Measurements from ENCODE around the gene PID1. TPM values are rescaled to one million over a fixed set of nuclear protein-coding genes. Genes with fewer than 3 reads are reported as not detected.

PID1 gene
- total and polyA plus RNA-seq, 8 donors = 10.2 to 51.2 (median 35.4) TPM

- H3K4me3 ChIP-seq = no peak overlapping the region
- no peak for DNase-seq
- H3K9me3 ChIP-seq = no peaks in the 10 kb centered on the region
- intact Hi-C loops (cut with DNase I; ENCODE audit: low total_unique reads) = no loop called here
- no peaks in the 10 kb centered on the region for H3K36me3 ChIP-seq
- 85 to 92% (median 89%) methylated on average over 7 of the region's 7 CpGs for whole genome bisulfite sequencing, 5 donors
- no peaks in the 10 kb centered on the region for H3K4me1 ChIP-seq
- H3K27ac ChIP-seq = no peak overlapping the region
- TF ChIP-seq POLR2A (IDR thresholded peaks at IDR 0.05) (no peak), CTCF (IDR thresholded peaks at IDR 0.05) (no peak), EP300 (IDR thresholded peaks at IDR 0.05) (no peak), POLR2AphosphoS5 (IDR thresholded peaks at IDR 0.05) (no peak)
- H3K27me3 ChIP-seq = no peaks in the 10 kb centered on the region
These were observed 69.6 kb downstream of the PID1 start for GRCh38 chr2:229201521-229201920.

DNA sequence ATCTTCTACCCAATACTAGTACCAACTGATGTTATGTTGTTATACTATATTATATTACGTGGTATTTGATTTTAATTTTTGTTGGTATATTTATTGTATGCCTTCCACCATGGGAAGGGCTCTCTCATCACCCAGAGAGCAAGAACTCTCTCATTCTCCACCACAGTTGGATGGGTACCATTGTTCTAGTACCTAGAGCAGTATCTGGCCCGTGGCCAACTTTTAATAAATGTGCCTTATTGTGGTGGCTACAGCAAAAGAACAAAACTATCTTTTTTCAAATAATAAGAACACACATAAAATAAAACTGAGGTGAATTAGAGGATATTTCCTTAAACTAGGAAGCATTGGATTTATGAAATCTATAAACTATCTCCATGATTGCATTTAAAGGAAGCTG, 71.8 kb downstream of the PID1 start:
- no peak for DNase-seq
- no peaks in the 10 kb centered on the region for H3K36me3 ChIP-seq
- WGBS, 5 donors = 72 to 84% (median 75%) methylated on average over 2 of the region's 2 CpGs
- H3K4me3 ChIP-seq = no peak overlapping the region
- no peak for TF ChIP-seq POLR2AphosphoS5 (IDR thresholded peaks at IDR 0.05)
- TF ChIP-seq CTCF (IDR thresholded peaks at IDR 0.05) = no peak
- TF ChIP-seq EP300 (IDR thresholded peaks at IDR 0.05) = no peak
- intact Hi-C loops (cut with DNase I; ENCODE audit: low total_unique reads) = no loop called here
- H3K27me3 ChIP-seq = no peaks in the 10 kb centered on the region
- H3K4me1 ChIP-seq = no peaks in the 10 kb centered on the region
- H3K9me3 ChIP-seq = no peaks in the 10 kb centered on the region
- no peak overlapping the region for H3K27ac ChIP-seq

DNA sequence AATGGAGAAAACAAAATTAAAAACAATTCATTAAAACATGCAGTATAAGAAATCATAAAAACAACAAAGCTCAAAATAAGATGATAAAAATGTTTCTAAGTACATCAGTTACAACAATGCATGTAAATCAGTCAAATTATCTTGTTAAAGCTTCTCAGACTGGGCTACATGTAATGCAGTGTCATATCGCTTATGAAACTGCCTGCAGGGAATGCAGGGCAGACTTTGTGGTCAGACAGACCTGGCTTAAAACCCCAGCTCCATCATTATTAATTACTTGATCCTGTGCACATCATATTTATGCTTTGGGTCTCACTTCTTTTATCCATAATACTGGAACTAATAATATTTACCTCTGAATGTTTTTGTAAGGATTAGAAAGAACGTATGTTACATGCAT, 74.6 kb downstream of the PID1 start:
- DNase-seq = no peak
- H3K4me3 ChIP-seq = no peak overlapping the region
- H3K27ac ChIP-seq = no peak overlapping the region
- H3K36me3 ChIP-seq = no peaks in the 10 kb centered on the region
- H3K4me1 ChIP-seq = no peaks in the 10 kb centered on the region
- WGBS, 5 donors = 42 to 57% (median 48%) methylated on average over 2 of the region's 2 CpGs
- TF ChIP-seq EP300 (IDR thresholded peaks at IDR 0.05) (no peak), POLR2A (IDR thresholded peaks at IDR 0.05) (no peak), CTCF (IDR thresholded peaks at IDR 0.05) (no peak), POLR2AphosphoS5 (IDR thresholded peaks at IDR 0.05) (no peak)
- H3K9me3 ChIP-seq = no peaks in the 10 kb centered on the region
- intact Hi-C loops (cut with DNase I; ENCODE audit: low total_unique reads) = no loop called here
- no peaks in the 10 kb centered on the region for H3K27me3 ChIP-seq

DNA sequence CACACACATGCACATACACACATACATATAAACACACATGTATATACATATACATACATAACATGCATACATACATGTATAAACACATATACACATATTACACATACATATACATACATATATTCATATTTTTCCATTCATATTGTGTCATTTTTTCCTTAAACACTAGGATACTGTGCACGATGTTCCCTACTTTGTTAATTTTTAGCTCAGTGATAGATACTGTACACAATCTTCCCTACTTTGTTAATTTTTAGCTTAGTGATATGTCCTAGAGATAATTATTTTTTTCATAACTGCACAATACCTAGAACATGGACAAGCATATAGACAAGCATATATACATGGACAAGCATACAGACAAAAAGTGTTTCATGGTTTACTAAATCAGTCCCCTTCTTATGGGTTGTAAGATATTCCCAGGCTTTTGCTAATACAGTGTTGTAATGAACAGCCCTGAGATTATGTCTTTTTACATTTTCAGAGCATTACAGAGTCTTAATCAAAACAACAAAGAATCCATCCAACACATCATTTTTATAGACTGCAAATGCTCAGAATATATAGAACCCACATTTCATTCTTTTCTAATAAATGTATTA, 75.6 kb downstream of the PID1 start:
- Histone ChIP-seq H3K27me3 (no peaks in the 10 kb centered on the region), H3K36me3 (no peaks in the 10 kb centered on the region), H3K9me3 (no peaks in the 10 kb centered on the region), H3K27ac (no peak overlapping the region), H3K4me3 (no peak overlapping the region), H3K4me1 (no peaks in the 10 kb centered on the region)
- DNase-seq = no peak
- TF ChIP-seq POLR2A (IDR thresholded peaks at IDR 0.05) (no peak), POLR2AphosphoS5 (IDR thresholded peaks at IDR 0.05) (no peak), EP300 (IDR thresholded peaks at IDR 0.05) (no peak), CTCF (IDR thresholded peaks at IDR 0.05) (no peak)
- WGBS, 5 donors = 38 to 61% (median 51%) methylated on average over 1 of the region's 1 CpG
- intact Hi-C loops (cut with DNase I; ENCODE audit: low total_unique reads) = no loop called here
